C4-2B (cell line): ENCODE results near the gene MAP4K3.

Experiments used
- CTCF ChIP-seq: fragments of 450-650 bp; conservative IDR thresholded peaks from 2 replicates; pipeline ENCODE4 v1.5.1; 2017; ENCODE audit warnings: mild to moderate bottlenecking
- ZFX ChIP-seq: fragments of 450-650 bp; IDR thresholded peaks from 2 replicates; pipeline ENCODE4 v1.6.1; 2017

- TF ChIP-seq CTCF (no peak), ZFX (no peak)
Observed at GRCh38 chr2:39266139-39266805, 170.8 kb downstream of the MAP4K3 start.
